H7 (cell line): ENCODE data around the gene SSTR1. TPM values are rescaled to one million over a fixed set of nuclear protein-coding genes. Genes with fewer than 3 reads are reported as not detected.

Experiments
- DNase-seq: peaks from one replicate; pipeline ENCODE4 v3.0.0; 2012
- H3K27me3 ChIP-seq: 2 replicates; pipeline ENCODE4 v1.6.0; 2011; ENCODE audit warnings: mild to moderate bottlenecking, low read length; ENCODE audit not compliant: control insufficient read depth, insufficient read depth
- H3K36me3 ChIP-seq: replicated peaks from 2 replicates; pipeline ENCODE4 v1.5.1; 2011; ENCODE audit warnings: low read length; ENCODE audit not compliant: control insufficient read depth, insufficient read depth
- H3K4me3 ChIP-seq: 2 replicates; pipeline ENCODE4 v1.5.1; 2011; ENCODE audit warnings: low read depth, mild to moderate bottlenecking, control low read depth, low read length, moderate library complexity; ENCODE audit not compliant: insufficient read depth
- total RNA-seq: library from RNA; depleted of rRNA; stranded (reverse); fragments of >200 nt; shearing (Covaris generic); gene quantifications from 2 replicates; pipeline ENCODE4 v1.2.3, GENCODE V29; 2014

Gene SSTR1
- total RNA-seq, 1 experiment from 2014 or later, result 2.0 TPM

DNA sequence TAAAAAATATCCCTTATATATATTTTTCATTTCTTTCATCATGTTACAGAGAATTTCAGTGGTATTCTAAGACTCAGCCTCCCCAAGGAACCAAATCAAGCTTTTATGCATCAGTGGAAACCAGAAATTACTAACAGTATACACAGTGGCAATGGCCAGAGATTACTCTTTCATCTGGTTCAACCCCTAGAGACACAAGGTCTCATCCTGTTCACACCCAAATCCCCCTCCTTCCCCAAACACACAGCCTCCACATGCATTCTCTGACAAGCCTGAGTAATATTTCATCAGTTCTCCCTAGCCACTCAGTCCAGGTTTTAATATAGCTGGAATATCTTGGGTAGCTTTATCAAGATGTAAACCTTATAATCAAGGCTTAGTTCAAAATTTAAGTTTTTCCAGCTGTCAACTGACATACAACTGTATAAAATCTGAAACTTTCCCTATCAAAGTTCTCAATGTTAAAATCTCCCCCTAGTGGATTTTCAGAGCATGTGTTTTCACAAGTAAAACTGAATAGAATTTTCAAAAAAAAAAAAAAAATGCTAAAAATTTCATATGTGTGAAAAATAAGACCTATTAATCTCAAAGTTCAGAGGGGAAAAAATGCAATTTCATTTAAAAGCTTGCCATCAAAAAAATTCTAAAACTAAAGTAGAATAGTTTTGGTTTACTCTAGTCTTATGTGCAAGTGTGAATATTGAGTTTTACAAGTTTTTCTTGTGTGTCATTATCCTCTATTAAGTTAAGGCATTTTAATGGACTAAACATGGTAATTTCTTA lies 10.5 kb upstream of the SSTR1 start:
- peaks cover 29% of the 10 kb centered on the region for H3K36me3 ChIP-seq
- no peak for DNase-seq
- H3K27me3 ChIP-seq, result no peaks in the 10 kb centered on the region
- no peak overlapping the region for H3K4me3 ChIP-seq

DNA sequence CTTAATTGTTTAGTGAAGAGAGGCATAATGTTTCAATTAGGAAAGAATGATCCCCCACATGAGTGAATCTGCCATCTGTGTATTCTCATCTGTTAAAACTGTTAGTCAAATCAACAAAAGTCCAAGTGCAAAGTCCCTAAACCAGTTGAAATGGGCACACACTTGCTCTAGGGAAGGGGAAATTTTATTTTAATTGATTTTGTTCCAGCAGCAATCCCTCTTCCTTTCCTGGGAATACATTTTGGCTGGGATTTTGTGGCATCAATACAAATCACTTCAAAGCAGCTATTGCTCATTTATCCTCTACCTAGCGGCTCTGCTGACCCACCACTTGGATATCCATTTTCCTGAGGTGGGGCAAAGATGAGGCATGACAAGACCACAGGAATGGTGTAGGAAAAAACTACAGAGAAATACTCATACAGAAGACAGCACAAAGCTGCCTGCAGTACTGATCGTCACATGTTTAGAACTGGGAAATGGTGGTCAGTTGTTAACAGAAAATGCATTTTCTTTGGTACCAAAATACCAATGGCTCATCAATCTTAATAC lies 9.8 kb upstream of the SSTR1 start:
- peaks cover 29% of the 10 kb centered on the region for H3K36me3 ChIP-seq
- H3K4me3 ChIP-seq, result no peak overlapping the region
- DNase-seq, result no peak
- no peaks in the 10 kb centered on the region for H3K27me3 ChIP-seq

DNA sequence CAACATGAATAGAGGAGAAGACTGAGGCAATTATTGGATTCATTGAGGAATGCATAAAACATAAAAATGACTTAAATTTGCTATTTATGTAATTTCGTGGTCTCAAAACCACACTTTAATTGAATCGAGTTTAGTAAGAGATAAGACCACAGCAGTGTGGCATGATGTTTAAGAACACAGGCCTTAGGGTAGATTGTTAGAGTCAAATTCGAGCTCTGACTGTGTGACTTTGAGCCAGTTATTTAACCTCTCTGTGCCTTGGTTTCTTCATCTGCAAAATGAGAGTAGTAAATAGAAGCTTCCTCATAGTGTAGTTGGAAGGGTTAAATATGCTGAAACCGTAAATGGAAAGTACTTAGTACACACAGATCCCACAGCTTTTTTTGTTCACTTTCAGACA lies 9.3 kb upstream of the SSTR1 start:
- Histone ChIP-seq H3K27me3 (no peaks in the 10 kb centered on the region), H3K36me3 (peaks cover 26% of the 10 kb centered on the region), H3K4me3 (no peak overlapping the region)
- no peak for DNase-seq

DNA sequence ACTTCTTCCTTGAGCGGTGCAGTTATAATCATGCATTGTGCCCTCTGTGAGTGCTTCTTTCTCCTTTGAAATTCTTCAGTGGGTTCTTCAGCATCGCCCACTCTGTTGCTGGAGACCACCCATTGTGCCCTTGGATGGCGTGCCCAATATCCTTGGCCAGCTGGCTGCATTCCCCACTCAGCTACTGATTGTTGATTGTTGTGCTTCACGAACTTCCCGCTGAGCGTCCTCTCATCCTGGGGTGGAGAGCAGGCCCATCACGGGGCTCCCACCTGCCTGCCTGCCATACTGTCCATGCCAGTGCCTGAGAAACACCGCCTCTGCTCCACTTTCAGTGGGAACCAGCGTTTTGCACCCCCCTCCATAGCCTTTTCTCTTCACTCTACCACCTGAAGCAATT lies 8.6 kb upstream of the SSTR1 start:
- no peaks in the 10 kb centered on the region for H3K27me3 ChIP-seq
- DNase-seq, result no peak
- H3K4me3 ChIP-seq, result no peak overlapping the region
- H3K36me3 ChIP-seq, result peaks cover 26% of the 10 kb centered on the region

DNA sequence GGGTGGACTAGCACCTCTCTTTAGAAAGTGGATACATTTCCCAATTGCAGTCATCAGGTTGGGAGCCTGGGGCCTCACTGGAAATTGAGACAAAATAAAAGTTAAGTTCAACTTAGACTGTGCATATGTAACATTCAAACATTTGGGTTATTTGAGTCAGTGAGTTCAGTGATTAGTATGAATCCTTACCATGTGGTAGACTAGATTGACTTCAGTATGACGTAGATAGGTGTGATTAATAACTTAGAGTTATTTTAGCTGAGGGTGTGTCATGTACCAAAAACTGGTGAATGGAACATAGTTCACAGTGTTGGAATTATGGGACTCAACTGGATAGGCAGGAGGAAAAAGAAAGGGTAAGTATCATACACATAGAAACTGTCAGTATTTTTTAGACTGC lies 8.0 kb upstream of the SSTR1 start:
- no peak for DNase-seq
- Histone ChIP-seq H3K27me3 (no peaks in the 10 kb centered on the region), H3K4me3 (no peak overlapping the region), H3K36me3 (peaks cover 24% of the 10 kb centered on the region)

DNA sequence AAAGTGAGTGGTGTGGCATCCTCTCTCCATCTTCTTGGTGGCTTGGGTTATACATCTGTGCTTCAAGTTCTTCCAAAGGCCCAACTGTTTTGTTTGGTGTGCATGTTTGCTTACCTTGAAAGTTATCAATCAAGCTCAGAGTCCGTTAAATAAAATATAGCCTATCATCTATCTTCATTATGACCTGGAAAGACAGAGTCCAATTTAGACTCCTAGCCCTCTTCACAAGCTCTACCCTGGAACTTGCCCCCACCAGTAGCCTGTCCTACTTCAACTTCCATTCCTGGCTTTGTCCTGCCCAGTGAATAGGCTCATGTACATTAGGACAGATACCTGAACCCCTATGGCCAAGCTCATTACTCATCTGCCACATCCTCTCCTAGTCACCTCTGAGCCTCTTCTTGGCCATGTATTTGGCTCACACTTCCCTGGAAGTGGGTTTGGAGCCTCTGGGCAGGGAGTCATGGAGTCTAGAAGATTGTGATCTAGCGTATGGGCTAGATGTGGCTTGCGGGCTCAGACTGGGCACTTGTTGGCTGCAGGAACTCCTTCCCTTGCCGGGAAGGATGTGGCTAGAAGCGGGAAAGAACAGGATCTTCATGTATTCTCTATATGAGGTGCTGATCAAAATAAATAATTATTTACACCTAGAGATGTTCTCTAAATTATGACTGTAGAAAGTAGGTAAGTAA lies 6.4 kb upstream of the SSTR1 start:
- H3K4me3 ChIP-seq, result no peak overlapping the region
- H3K27me3 ChIP-seq, result peaks cover 3% of the 10 kb centered on the region; the same call in 1 of the 2 replicates
- peaks cover 24% of the 10 kb centered on the region for H3K36me3 ChIP-seq
- DNase-seq, result no peak

DNA sequence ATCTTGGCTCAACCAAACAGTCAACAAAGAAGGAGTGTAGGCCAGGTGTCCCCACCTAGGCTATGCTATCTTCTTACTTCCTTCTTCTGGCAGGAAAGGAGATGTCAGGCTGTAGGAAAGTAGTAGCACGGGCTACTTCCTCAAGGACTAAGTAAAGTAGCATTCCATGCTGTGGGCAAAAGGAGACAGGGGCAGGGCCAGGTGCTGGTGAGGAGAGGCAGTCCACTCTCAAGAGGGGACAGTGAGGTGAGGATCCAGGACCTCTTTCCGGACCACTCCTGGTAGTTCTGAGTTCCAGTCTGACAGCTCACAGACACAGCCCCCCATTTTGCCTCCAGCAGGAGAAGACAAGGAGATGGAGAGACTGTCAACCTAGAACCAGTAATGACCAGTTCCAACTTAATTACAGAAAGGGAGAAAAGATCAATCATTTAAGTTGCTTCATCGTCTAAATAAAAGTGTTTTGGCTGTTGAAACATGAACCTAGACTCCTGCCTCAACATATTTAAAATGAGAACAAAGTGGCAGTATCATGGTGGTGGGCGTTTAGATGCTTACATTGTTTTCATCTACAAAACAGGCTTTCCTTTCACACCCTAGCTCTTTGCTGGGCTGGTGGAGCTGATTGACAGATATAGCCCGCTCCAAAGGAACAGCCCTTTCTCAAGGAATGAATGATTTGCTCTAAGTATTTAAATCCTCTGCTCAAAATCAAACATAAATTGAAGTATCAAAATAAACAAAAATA lies 5.1 kb upstream of the SSTR1 start:
- Histone ChIP-seq H3K27me3 (peaks cover 15% of the 10 kb centered on the region), H3K4me3 (no peak overlapping the region), H3K36me3 (peaks cover 23% of the 10 kb centered on the region)
- peak; percentile 24 for DNase-seq

DNA sequence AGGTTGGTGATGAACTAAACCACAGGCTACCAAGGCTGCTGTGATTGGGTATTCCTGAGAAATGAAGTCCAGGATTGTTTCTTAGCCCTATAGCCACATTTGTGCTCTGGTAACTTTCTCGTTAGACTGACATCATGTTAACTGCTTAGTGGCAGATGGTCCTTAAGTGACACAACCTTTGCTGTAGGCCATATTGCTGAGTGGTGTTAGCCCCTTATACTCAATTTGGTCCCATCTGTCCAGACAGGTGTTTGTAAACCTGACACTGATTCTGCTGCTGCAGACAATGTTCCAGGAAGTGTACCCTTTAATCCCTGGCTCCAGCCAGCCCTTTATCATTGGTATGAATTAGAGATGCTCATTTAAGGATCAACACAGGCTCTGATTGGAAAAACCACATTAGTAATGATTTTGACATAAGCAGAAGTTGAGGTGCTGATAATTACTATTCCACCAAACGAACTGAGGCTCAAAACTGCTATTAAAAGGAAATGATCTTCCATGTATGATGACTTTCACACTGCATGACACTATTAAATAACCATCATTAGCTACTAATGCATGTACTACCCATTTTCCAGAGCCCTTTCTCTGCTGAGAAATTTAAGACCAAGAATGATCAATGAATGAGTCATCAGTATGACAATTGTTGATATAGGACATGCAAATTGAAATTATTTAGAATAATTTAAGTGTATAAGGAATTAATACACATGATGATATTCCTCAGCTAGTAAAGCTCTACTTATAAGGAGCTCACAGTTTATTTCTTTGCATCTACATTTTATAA lies 3.6 kb upstream of the SSTR1 start:
- Histone ChIP-seq H3K36me3 (peaks cover 13% of the 10 kb centered on the region), H3K4me3 (no peak overlapping the region), H3K27me3 (peaks cover 30% of the 10 kb centered on the region)
- no peak for DNase-seq

DNA sequence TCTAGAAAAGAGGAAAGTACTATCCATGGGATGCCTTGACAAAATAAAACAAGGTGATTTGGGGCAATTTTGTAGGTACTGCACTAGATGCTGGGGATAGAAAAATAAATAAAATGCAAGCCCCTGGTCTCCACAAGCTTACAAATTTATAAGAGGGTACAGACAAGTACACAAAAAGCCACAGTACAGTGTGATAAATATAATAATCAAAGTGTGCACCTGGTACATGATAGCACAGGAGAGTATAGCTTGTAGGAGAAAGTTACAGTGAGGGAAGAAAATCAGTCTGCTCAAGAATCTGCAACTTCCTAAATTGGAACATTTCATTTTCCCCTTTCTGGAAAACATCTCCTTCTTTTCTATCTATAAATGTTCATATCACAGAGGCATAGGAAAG lies 3.0 kb upstream of the SSTR1 start:
- Histone ChIP-seq H3K4me3 (no peak overlapping the region), H3K36me3 (peaks cover 7% of the 10 kb centered on the region), H3K27me3 (peaks cover 36% of the 10 kb centered on the region)
- DNase-seq, result no peak

DNA sequence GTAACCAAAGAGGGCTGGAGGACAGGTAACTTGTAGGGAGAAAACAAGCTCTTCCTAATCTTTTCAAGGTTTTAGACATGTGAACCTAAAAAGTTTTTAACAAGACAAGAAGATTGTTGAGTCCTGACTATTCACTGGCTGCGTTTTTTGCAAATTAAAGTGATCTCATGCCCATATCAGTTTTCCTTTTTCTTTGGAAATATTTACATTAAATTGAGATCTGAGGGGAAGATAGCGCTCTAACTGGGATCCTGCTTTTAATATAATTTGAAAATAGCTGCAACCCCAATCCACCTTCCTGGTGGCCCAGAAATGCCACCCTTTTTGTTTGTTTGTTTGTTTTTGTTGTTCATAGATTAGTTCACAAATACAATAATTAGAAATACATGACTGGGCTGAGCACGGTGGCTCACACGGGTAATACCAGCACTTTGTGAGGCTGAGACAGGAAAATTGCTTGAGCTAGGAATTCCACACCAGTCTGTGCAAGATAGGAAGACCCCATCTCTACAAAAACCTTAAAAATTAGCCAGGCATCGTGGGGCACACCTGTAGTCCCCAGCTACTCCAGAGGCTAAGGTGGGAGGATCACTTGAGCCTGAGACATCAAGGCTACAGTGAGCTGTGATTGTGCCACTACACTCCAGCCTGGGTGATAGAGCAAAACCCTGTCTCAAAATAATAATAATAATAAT lies 2.4 kb upstream of the SSTR1 start:
- H3K4me3 ChIP-seq, result no peak overlapping the region
- DNase-seq, result no peak
- peaks cover 2% of the 10 kb centered on the region for H3K36me3 ChIP-seq
- H3K27me3 ChIP-seq, result peaks cover 41% of the 10 kb centered on the region

DNA sequence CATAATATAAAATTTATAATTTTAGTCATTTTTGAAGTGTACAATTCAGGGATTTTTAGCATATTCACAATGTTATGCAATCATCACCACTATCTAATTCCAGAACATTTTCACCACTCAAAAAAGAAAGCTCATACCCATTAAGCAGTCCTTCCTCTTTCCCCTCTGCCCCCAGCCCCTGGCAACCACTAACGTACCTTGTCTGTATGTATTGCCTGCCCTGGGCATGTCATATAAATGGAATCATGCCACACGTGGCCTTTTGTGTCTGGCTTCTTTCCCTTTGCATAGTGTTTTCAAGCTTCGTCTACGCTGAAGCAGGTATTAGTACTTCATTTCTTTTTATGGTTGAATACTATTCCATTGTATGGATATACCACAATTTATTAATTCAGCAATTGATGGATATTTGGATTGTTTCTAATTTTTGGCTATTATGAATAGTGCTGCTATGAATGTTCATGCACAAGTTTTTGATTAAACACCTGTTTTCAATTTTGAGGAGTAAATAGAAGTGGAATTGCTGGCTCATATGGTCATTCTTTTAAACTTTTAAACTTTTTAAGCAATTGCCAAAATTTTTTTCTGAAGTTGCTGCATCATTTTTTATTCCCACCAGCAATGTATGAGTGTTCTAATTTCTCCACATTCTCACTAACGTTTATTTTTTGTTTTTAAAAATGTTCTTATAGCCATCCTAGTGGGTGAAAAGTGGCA lies 1.6 kb upstream of the SSTR1 start:
- Histone ChIP-seq H3K27me3 (peaks cover 50% of the 10 kb centered on the region), H3K4me3 (no peak overlapping the region), H3K36me3 (no peaks in the 10 kb centered on the region)
- no peak for DNase-seq

DNA sequence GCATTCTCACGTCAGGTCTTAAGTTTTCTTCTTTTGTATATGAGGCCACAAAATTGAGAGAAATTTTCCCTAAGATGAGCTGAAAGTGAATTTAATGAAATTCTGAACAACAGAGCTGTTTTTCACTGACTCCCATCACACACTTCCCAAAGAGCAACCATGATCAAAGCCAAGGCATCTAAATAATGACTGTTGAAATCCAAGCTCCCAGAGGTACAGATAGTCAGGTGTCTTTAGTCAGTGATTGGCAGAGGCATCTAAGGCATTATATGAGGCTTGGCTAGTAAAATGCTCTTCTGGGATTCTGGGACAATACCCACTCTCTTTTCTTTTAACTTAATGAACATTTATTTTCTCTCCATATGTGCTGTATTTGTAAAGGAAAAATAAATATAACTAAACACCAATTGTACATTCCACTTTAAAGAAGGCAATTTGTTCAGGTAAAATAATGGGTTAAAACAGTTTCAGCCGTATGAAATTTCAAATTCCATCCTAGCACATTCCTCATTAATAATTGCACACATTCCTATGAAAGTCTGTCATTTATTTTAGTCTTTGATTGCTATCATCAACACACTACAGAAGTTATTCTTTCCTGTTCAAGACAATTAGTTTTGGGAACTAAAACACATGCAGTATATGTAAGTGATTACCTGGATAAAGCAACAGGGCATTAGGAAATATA lies 871 bp upstream of the SSTR1 start:
- Histone ChIP-seq H3K36me3 (no peaks in the 10 kb centered on the region), H3K4me3 (no peak overlapping the region), H3K27me3 (peaks cover 57% of the 10 kb centered on the region)
- DNase-seq, result no peak

DNA sequence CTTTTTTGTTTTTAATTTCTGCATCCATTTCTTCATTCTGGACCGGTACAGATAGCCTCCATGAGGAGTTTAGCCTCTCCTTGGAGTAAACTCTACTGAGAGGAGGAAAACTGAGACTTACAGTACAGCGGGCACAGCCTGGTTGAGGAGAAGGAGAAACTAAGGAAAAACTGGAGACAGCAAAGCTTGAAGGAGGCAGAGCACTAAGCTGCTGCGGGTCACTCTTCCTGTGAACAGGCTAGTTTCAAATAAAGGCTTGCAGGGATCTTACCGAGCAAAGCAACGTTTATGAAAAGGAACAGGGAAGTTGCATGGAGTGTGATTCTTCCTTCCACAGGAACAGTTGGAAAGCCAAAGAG lies 348 bp upstream of the SSTR1 start:
- DNase-seq, result no peak
- H3K27me3 ChIP-seq, result peaks cover 62% of the 10 kb centered on the region
- no peak overlapping the region for H3K4me3 ChIP-seq
- H3K36me3 ChIP-seq, result no peaks in the 10 kb centered on the region
